K562 (cell line): Measurements from ENCODE around the gene NAT10. TPM values are rescaled to one million over a fixed set of nuclear protein-coding genes. Genes with fewer than 3 reads are reported as not detected.
A peak's percentile ranks its signal among the peaks of the same experiment; 100 is the strongest.

Source experiments
- ATAC-seq: fragments of 200-7000 bp; cut with Tn5 transposase; 3 replicates; pipeline ENCODE4 v1.9.1; 2020; ENCODE audit warnings: moderate library complexity
- Bru-seq: library from RNA; stranded (reverse); fragments of 400-500 nt; gene quantifications from one replicate; lab custom pipeline; 2021; lab: Mats Ljungman, UMichigan
- BruChase-seq, 2 experiments: library from RNA; stranded (reverse); fragments of 400-500 nt; gene quantifications; one replicate each; lab custom pipeline; 2021; lab: Mats Ljungman, UMichigan
- BruUV-seq: library from RNA; stranded (reverse); fragments of 400-500 nt; replicated peaks from 2 replicates; lab custom pipeline; 2021; lab: Mats Ljungman, UMichigan
- CTCF ChIA-PET: fragments of 300-600 bp; formaldehyde crosslinking; extraction: SDS; loops from one replicate; lab custom pipeline; 2021; ENCODE audit warnings: low intra/inter-chr PET ratio; lab: Yijun Ruan, JAX
- POLR2A ChIA-PET: fragments of 300-600, 350-650 bp; sonication (Branson Sonifier 250); formaldehyde crosslinking; extraction: SDS; loops from one replicate; lab custom pipeline; 2021; ENCODE audit warnings: antibody characterized with exemption, inconsistent platforms; lab: Yijun Ruan, JAX
- DNase-seq, 4 experiments: peaks; one replicate each; pipeline versions ENCODE4 v3.0.0 to v3.0.0-alpha.2; 2011 to 2018; ENCODE audit warnings: low spot score in 3 of 4, mixed read lengths in 3 of 4; ENCODE audit errors: extremely low read depth in 1 of 4
- FAIRE-seq: peaks from 2 replicates; lab custom pipeline; 2011; peaks lifted over from hg19 to GRCh38; lab: Jason Lieb, UNC
- H2AFZ ChIP-seq: 2 replicates; pipeline ENCODE4 v1.6.0; 2011; ENCODE audit warnings: low read depth, low read length, control low read depth, inconsistent platforms
- H3K27ac ChIP-seq: fragments of 200-600 bp; 3 replicates; pipeline ENCODE4 v1.8.0; 2011; ENCODE audit warnings: low read depth, mild to moderate bottlenecking, control low read depth, inconsistent platforms, low read length, moderate library complexity, mixed read lengths; ENCODE audit errors: extremely low read depth
- H3K27me3 ChIP-seq, 2 experiments: fragments of 300-600 bp in 1 of 2; 2 replicates in 1 of 2; 3 replicates in 1 of 2; pipeline versions ENCODE4 v1.6.0 to v1.8.0; 2011; ENCODE audit warnings: inconsistent platforms in 2 of 2, low read length in 2 of 2, mild to moderate bottlenecking in 1 of 2, mixed read lengths in 1 of 2, moderate library complexity in 1 of 2; ENCODE audit not compliant: control insufficient read depth in 2 of 2, insufficient read depth in 2 of 2
- H3K36me3 ChIP-seq: fragments of 300-600 bp; 3 replicates; pipeline ENCODE4 v1.8.0; 2011; ENCODE audit warnings: mild to moderate bottlenecking, low read length, inconsistent platforms; ENCODE audit not compliant: control insufficient read depth, insufficient read depth
- H3K4me1 ChIP-seq, 2 experiments: fragments of 200-600 bp in 1 of 2; replicated peaks in 1 of 2; 2 replicates in 1 of 2; 3 replicates in 1 of 2; pipeline versions ENCODE4 v1.5.1 to v1.8.0; 2011; ENCODE audit warnings: inconsistent platforms in 2 of 2, low read length in 2 of 2, mild to moderate bottlenecking in 1 of 2, mixed read lengths in 1 of 2, moderate library complexity in 1 of 2; ENCODE audit not compliant: control insufficient read depth in 2 of 2, insufficient read depth in 2 of 2
- H3K4me2 ChIP-seq: 2 replicates; pipeline ENCODE4 v1.6.1; 2011; ENCODE audit warnings: low read length, control low read depth, inconsistent platforms, mixed read lengths; ENCODE audit not compliant: insufficient read depth
- H3K4me3 ChIP-seq: fragments of 200-600 bp; sonication (generic), shearing (Covaris generic); 2 replicates; pipeline ENCODE4 v1.5.1; 2016; ENCODE audit warnings: control low read depth, inconsistent platforms
- H3K79me2 ChIP-seq: fragments of 200-600 bp; 3 replicates; pipeline ENCODE4 v1.8.0; 2011; ENCODE audit warnings: low read length, inconsistent platforms; ENCODE audit not compliant: control insufficient read depth, insufficient read depth
- H3K9ac ChIP-seq, 2 experiments: 2 replicates each; pipeline versions ENCODE4 v1.6.0 to v1.6.1; 2011; ENCODE audit warnings: low read depth in 2 of 2, low read length in 2 of 2, control low read depth in 1 of 2, inconsistent platforms in 1 of 2, mild to moderate bottlenecking in 1 of 2, mixed read lengths in 1 of 2; ENCODE audit not compliant: insufficient read depth in 1 of 2
- H3K9me1 ChIP-seq: one replicate; pipeline ENCODE4 v1.6.0; 2011; ENCODE audit warnings: inconsistent platforms, mild to moderate bottlenecking, low read length, moderate library complexity; ENCODE audit not compliant: control insufficient read depth, insufficient read depth
- H3K9me3 ChIP-seq: replicated peaks from 2 replicates; pipeline ENCODE4 v1.5.1; 2011; ENCODE audit warnings: low read depth, low read length, inconsistent platforms; ENCODE audit not compliant: control insufficient read depth, insufficient read depth
- H4K20me1 ChIP-seq: replicated peaks from 2 replicates; pipeline ENCODE4 v1.6.1; 2011; ENCODE audit warnings: low read length, inconsistent platforms, mixed read lengths; ENCODE audit not compliant: control insufficient read depth, insufficient read depth
- ETV6 ChIP-seq, 3 experiments: fragments of 150-350 bp in 1 of 3; sonication (generic) in 1 of 3; formaldehyde crosslinking in 1 of 3; IDR thresholded peaks; 2 replicates each; pipeline versions ENCODE4 v1.6.1 to v1.8.0; 2014 to 2022; ENCODE audit warnings: borderline replicate concordance in 2 of 3, low read depth in 2 of 3, antibody characterized with exemption in 1 of 3, low read length in 1 of 3, mild to moderate bottlenecking in 1 of 3, missing genetic modification reagents in 1 of 3
- FOXA3 ChIP-seq, 2 experiments: fragments of 450-650 bp in 1 of 2; sonication (generic) in 1 of 2; formaldehyde crosslinking; IDR thresholded peaks in 1 of 2; conservative IDR thresholded peaks in 1 of 2; 2 replicates each; pipeline versions ENCODE4 v1.4.0 to v1.8.0; 2020 to 2022; ENCODE audit warnings: mild to moderate bottlenecking in 2 of 2, missing genetic modification reagents in 1 of 2
- HDGF ChIP-seq: fragments of 450-650 bp; IDR thresholded peaks from 2 replicates; pipeline ENCODE4 v1.6.1; 2016
- NFE2 ChIP-seq: IDR thresholded peaks from 2 replicates; pipeline ENCODE4 v1.6.1; 2014; ENCODE audit warnings: antibody characterized with exemption, low read depth
- NKRF ChIP-seq: fragments of 450-650 bp; IDR thresholded peaks from 2 replicates; pipeline ENCODE4 v1.6.1; 2016; ENCODE audit warnings: borderline replicate concordance
- SIRT6 ChIP-seq: IDR thresholded peaks from one replicate; pipeline ENCODE4 v1.6.1; 2012; ENCODE audit warnings: low read depth, mild to moderate bottlenecking, control low read depth, inconsistent platforms, low read length, moderate library complexity
- ZC3H4 ChIP-seq: sonication (generic); formaldehyde crosslinking; IDR thresholded peaks from 2 replicates; pipeline ENCODE4 v1.9.0; 2021; ENCODE audit warnings: missing genetic modification reagents, borderline replicate concordance
- ZC3H8 ChIP-seq: fragments of 450-650 bp; IDR thresholded peaks from 2 replicates; pipeline ENCODE4 v1.6.1; 2017
- WGBS: fragments of 100-300 bp; shearing (Covaris generic); methylation state at CpG from one replicate; pipeline ENCODE4 v1.1.6; 2016; ENCODE audit warnings: low coverage, mixed read lengths; ENCODE audit not compliant: insufficient coverage; ENCODE audit errors: missing lambda C conversion rate; 5-methylcytosine and 5-hydroxymethylcytosine counted together
- in situ Hi-C: fragments of 300-500 bp; cut with MboI; formaldehyde crosslinking; loops from 4 replicates; pipeline ENCODE4 v1.15.0; 2018; ENCODE audit warnings: inconsistent platforms, mixed read lengths
- intact Hi-C: fragments of 100-400 bp; cut with micrococcal nuclease; formaldehyde crosslinking; loops from 2 replicates; pipeline ENCODE4 v1.14.2; 2022
- long read RNA-seq, 3 experiments: library from polyadenylated mRNA in 2 of 3; library from RNA in 1 of 3; unstranded in 2 of 3; stranded (forward) in 1 of 3; transcript quantifications; one replicate each; pipeline ENCODE4 v2.0.0, GENCODE V29; 2019 to 2022
- polyA minus RNA-seq, 3 experiments: library from RNA; depleted of rRNA, polyadenylated mRNA; stranded (reverse); fragments of >200 nt; gene quantifications; 2 replicates each; pipeline ENCODE4 v1.2.3, GENCODE V29; 2011
- polyA plus RNA-seq, 8 experiments: library from polyadenylated mRNA; depleted of rRNA in 4 of 8; stranded (reverse) in 5 of 8; unstranded in 3 of 8; fragments of >200 nt; fragmentation: Nextera tagmentation in 2 of 8; fragmentation: Illumina TruSeq in 1 of 8; extraction: Ambion mirVana in 2 of 8; extraction: Trizol in 1 of 8; gene quantifications; 2 replicates each; pipeline versions ENCODE4 v1.2.1 to v1.2.3, GENCODE V29; 2011 to 2014; ENCODE audit warnings: inconsistent platforms in 1 of 8, missing spikeins in 1 of 8
- total RNA-seq, 7 experiments: library from RNA; depleted of rRNA in 6 of 7; stranded (reverse); fragments of >200 nt in 6 of 7; fragmentation: Illumina TruSeq in 2 of 7; extraction: Trizol in 2 of 7; gene quantifications; 2 replicates each; pipeline versions ENCODE4 v1.2.1 to v1.2.3, GENCODE V29; 2011 to 2021; ENCODE audit warnings: low replicate concordance in 1 of 7

NAT10 gene
- 165 and 174 TPM in 2 replicates for total RNA-seq (2011; cell fraction: chromatin; rRNA removed; ENCODE audit: low replicate concordance)
- total RNA-seq (2011; cell fraction: nucleolus; rRNA removed), result 86.5 and 93.6 TPM in 2 replicates
- total RNA-seq (2011; cell fraction: nucleoplasm; rRNA removed), result 106 and 112 TPM in 2 replicates
- total RNA-seq (2014; rRNA removed) (59.5 and 68.0 TPM in 2 replicates), total RNA-seq (2014; rRNA removed; fragmentation: Illumina TruSeq; extraction: Trizol) (69.0 and 71.1 TPM in 2 replicates), total RNA-seq (2015; rRNA removed; fragmentation: Illumina TruSeq; extraction: Trizol) (91.3 and 92.9 TPM in 2 replicates), total RNA-seq (2021) (125 and 127 TPM in 2 replicates), polyA plus RNA-seq (2011; rRNA removed) (86.3 and 96.5 TPM in 2 replicates), polyA plus RNA-seq (2014; fragmentation: Illumina TruSeq; extraction: Trizol) (91.3 and 98.2 TPM in 2 replicates), polyA plus RNA-seq (2014; fragmentation: Nextera tagmentation; extraction: Ambion mirVana) (100 to 1,000 TPM in 1 of 2 experiments, 10 to 100 TPM in 1; 55.4 to 122 TPM), polyA plus RNA-seq (2014; rRNA removed) (62.4 and 73.4 TPM in 2 replicates), polyA minus RNA-seq (2011; rRNA and poly(A)+ RNA removed) (131 and 145 TPM in 2 replicates), Bru-seq, nascent RNA (percentile 91 among the genes with signal in this experiment), BruChase-seq, experiment 1, labeled RNA remaining after a 2-hour chase (percentile 92 among the genes with signal in this experiment), BruChase-seq, experiment 2, labeled RNA remaining after a 6-hour chase (percentile 93 among the genes with signal in this experiment)
- 79.8 and 93.3 TPM in 2 replicates for polyA plus RNA-seq (2011; cell fraction: cytosol; rRNA removed)
- 120 and 143 TPM in 2 replicates for polyA plus RNA-seq (2011; cell fraction: nucleus; rRNA removed)
- 54.7 and 77.0 TPM in 2 replicates for polyA plus RNA-seq (2012)
- polyA minus RNA-seq (2011; cell fraction: cytosol; rRNA and poly(A)+ RNA removed), result 100 and 108 TPM in 2 replicates
- 60.0 and 82.5 TPM in 2 replicates for polyA minus RNA-seq (2011; cell fraction: nucleus; rRNA and poly(A)+ RNA removed)
- long read RNA-seq, experiment 1, full-length matches to known transcripts, result 32 of 241 reads
- long read RNA-seq, experiment 1, partial matches to known transcripts, result 191 of 241 reads
- long read RNA-seq, experiment 1, other reads (novel, unspliced or antisense), result 18 of 241 reads
- long read RNA-seq, experiment 2, full-length matches to known transcripts, result 47 of 130 reads
- long read RNA-seq, experiment 2, partial matches to known transcripts, result 68 of 130 reads
- long read RNA-seq, experiment 2, other reads (novel, unspliced or antisense), result 15 of 130 reads
- long read RNA-seq, experiment 3, full-length matches to known transcripts, result 24 of 38 reads
- long read RNA-seq, experiment 3, partial matches to known transcripts, result 13 of 38 reads
- long read RNA-seq, experiment 3, other reads (novel, unspliced or antisense), result 1 of 38 reads

GRCh38 chr11:34105079-34105956, at the start of gene NAT10:
Gene NAT10, plus strand, starts transcription at chr11:34105629. Its CDS starts 2,597 bp downstream, at chr11:34108226.
- CTCF ChIA-PET, result no interaction called here
- Histone ChIP-seq H3K9me3 (no peaks in the 10 kb centered on the region), H3K4me3 (peak within 1 kb of the TSS; percentile 83), H3K4me2 (peak within 1 kb of the TSS; percentile 97), H3K27ac (peak within 1 kb of the TSS; percentile 98), H3K36me3 (peaks cover 64% of the 10 kb centered on the region), H3K9ac (peak within 1 kb of the TSS; percentile 92 to 93), H3K4me1 (peaks cover 0 to 6% of the 10 kb centered on the region in 2 experiments; a peak in 3 of 5 replicates), H2AFZ (peak within 1 kb of the TSS; percentile 96), H3K9me1 (no peaks in the 10 kb centered on the region), H4K20me1 (no peaks in the 10 kb centered on the region), H3K27me3 (no peaks in the 10 kb centered on the region), H3K79me2 (peaks cover 50% of the 10 kb centered on the region)
- POLR2A ChIA-PET, result interaction anchor here (0.5 to 2.4 kb wide), 27 partner anchors 10 to 175 kb away, joined by 3 to 14 read pairs (median 4); partner anchors contain the start of gene CAPRIN1
- ATAC-seq, result peak; percentile 87
- WGBS, result under 1% methylated on average over 55 of the region's 55 CpGs
- in situ Hi-C loops (no loop called here), intact Hi-C loops (loop anchor here (2.0 kb wide), 1 partner anchor 53 kb away; no protein-coding TSS in a partner anchor)
- TSS peak; percentile 99 for BruUV-seq
- FAIRE-seq, result peak; percentile 100
- DNase-seq, result peak; percentile 91 to 99 (median 94)
- TF ChIP-seq NKRF (peak; percentile 100), ZC3H4 (CRISPR knock-in tag) (no peak), FOXA3 (CRISPR knock-in tag; conservative IDR thresholded peaks at IDR 0.05 in 1 of 2, IDR thresholded peaks at IDR 0.05 in 1 of 2) (peak in 1 of 2 experiments; percentile 55; a peak in 2 of 4 replicates), NFE2 (peak; percentile 29; the same call in 1 of the 2 replicates), ETV6 (IDR thresholded peaks at IDR 0.05; ENCODE audit: borderline replicate concordance in 1 of 2, low read depth in 2 of 2, low read length in 1 of 2) (no peak), ETV6 (CRISPR knock-in tag; IDR thresholded peaks at IDR 0.05; ENCODE audit: borderline replicate concordance) (no peak; the same call in 1 of the 2 replicates), HDGF (no peak), SIRT6 (peak; percentile 41), ZC3H8 (no peak)
